Ishikawa (cell line): ENCODE data around the gene MMAA.

Experiments
- CEBPB ChIP-seq: IDR thresholded peaks from 2 replicates; pipeline ENCODE4 v1.6.1; 2012
- EP300 ChIP-seq: IDR thresholded peaks from 2 replicates; pipeline ENCODE4 v1.6.1; 2012; ENCODE audit warnings: borderline replicate concordance
- MAX ChIP-seq: IDR thresholded peaks from 2 replicates; pipeline ENCODE4 v1.6.1; 2012
- NFIC ChIP-seq: IDR thresholded peaks from 2 replicates; pipeline ENCODE4 v1.6.1; 2012
- RAD21 ChIP-seq: IDR thresholded peaks from 2 replicates; pipeline ENCODE4 v1.6.1; 2012; ENCODE audit warnings: low read depth
- REST ChIP-seq: IDR thresholded peaks from 2 replicates; pipeline ENCODE4 v1.6.1; 2012; ENCODE audit warnings: low read depth, mild to moderate bottlenecking
- TAF1 ChIP-seq: IDR thresholded peaks from 2 replicates; pipeline ENCODE4 v1.6.1; 2012; ENCODE audit warnings: low read depth, mild to moderate bottlenecking
- YY1 ChIP-seq: IDR thresholded peaks from 2 replicates; pipeline ENCODE4 v1.6.1; 2012; ENCODE audit warnings: low read depth

- TF ChIP-seq MAX (peak; percentile 91), EP300 (no peak), CEBPB (no peak), REST (no peak), TAF1 (peak; percentile 96), NFIC (no peak; the same call in 1 of the 2 replicates), YY1 (peak; percentile 62; the same call in 1 of the 2 replicates), RAD21 (peak; percentile 22)
Measured at GRCh38 chr4:145618932-145619638, at the start of gene MMAA.
